Omental fat pad (tissue), 4 donors: ENCODE data around the gene PKP4. TPM values are rescaled to one million over a fixed set of nuclear protein-coding genes. Genes with fewer than 3 reads are reported as not detected.

Experiments
- ATAC-seq: fragments of 150-250 bp; one replicate; pipeline ENCODE4 v1.9.1; 2016; ENCODE audit warnings: mild to moderate bottlenecking, moderate library complexity; ENCODE audit not compliant: low FRiP score
- DNase-seq: peaks from one replicate; pipeline ENCODE4 v3.0.0-alpha.2; 2019; ENCODE audit warnings: low spot score
- CTCF ChIP-seq, 3 donors: fragments of 450-650 bp; IDR thresholded peaks; one replicate each; pipeline ENCODE4 v1.5.1; 2016 to 2017; ENCODE audit warnings: antibody characterized with exemption in 3 of 3, mild to moderate bottlenecking in 3 of 3, moderate library complexity in 2 of 3
- total RNA-seq, 4 donors: library from RNA; depleted of rRNA; stranded (reverse); fragments of >200 nt; gene quantifications; one replicate each; pipeline ENCODE4 v1.1.0, GENCODE V29; 2016

PKP4 gene
- total RNA-seq, 4 donors from 2014 or later, result 25.8 to 96.9 (median 56.2) TPM

GRCh38 chr2:158644139-158644538 is 187.4 kb downstream of the PKP4 start:
- no peak for DNase-seq

DNA sequence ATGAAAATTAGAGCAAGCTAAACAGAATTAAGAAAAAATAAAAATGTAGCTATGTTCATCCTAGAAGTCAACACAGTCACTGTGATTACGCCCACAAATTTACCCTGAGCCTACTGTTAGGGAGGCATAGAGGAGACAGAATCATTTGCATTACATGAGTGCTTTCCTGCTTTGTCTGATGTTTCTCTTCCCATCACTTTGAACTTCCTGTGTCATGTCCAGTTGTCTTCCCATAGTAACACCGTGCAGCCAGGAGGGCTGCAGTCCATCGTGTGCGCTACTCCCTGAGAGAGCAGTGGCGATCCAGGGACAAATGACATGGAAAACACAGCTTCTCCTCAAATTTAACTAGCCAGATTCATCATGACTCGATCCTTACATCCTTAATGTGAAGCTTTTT is 188.5 kb downstream of the PKP4 start:
- no peak for TF ChIP-seq CTCF (IDR thresholded peaks at IDR 0.05)
- DNase-seq (no peak), ATAC-seq (no peak)

More at GRCh38 chr2:158644139-158644538, 187.4 kb downstream of the PKP4 start:
- TF ChIP-seq CTCF (IDR thresholded peaks at IDR 0.05), result no peak
- no peak for ATAC-seq

GRCh38 chr2:158647436-158648231 is 190.9 kb downstream of the PKP4 start:
- no peak for TF ChIP-seq CTCF (IDR thresholded peaks at IDR 0.05)
- ATAC-seq (no peak), DNase-seq (no peak)

DNA sequence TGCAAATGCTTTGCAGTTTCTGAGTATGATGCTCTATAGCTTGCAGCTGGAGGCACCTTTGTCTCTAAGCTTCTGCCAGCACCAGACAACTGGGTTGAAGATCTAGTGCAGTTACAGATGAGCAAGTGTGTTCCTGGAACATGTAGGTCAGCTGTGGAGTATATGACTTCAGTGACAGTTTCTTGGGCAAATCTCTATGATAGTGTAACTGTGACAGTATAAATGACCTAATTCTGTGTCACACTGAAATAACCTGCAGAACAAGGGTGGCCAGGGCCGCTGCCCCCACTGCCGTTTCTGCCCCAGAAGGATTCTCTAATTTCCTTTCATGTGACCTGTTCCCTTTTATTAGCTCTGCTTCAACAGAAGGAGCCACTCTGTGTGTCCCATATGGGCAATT is 193.1 kb downstream of the PKP4 start:
- TF ChIP-seq CTCF (IDR thresholded peaks at IDR 0.05), result no peak
- DNase-seq (no peak), ATAC-seq (no peak)

GRCh38 chr2:158650646-158651357 is 194.1 kb downstream of the PKP4 start:
- no peak for DNase-seq
- ATAC-seq, result no peak
- no peak for TF ChIP-seq CTCF (IDR thresholded peaks at IDR 0.05)

DNA sequence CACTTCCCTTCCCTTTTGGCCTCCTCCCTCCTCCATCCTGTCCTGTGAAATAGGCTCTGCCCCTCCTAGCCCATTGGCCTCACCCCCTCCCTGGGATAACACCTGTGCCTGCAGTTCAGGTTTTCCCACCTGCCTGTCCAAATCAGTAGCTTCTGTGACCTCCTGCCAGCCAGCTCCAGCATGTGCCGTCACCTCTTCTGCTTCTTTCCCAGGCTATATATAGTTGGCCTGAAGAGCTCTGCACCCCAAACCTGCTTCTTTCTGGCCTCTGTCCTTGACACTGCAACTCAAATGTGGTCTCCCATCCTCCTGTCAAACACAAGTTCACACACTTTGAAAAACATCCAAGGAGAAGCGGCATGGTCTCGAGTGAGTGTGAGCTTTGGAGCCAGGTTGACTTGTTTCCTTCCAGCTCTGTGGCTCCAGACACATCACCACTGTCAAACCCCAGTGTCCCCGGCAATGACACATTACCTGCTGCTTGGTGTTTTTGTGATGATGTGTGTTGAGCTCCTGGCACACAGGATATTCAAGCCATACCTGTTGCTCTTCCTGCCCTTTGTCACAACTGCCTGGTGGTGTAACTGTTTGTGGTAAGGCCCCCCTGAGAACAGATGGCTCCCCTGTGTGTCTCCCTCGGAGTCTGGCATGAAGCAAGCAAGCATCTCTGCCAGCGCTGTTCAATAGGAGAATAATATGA is 194.8 kb downstream of the PKP4 start:
- no peak for TF ChIP-seq CTCF (IDR thresholded peaks at IDR 0.05)
- ATAC-seq (no peak), DNase-seq (no peak)
